OCI-LY7 (cell line): ENCODE measurements around the gene CFAP161. TPM values are rescaled to one million over a fixed set of nuclear protein-coding genes. Genes with fewer than 3 reads are reported as not detected.

Experiments used
- BruUV-seq: library from RNA; stranded (reverse); fragments of 400-500 nt; replicated peaks from 2 replicates; lab custom pipeline; 2021; lab: Mats Ljungman, UMichigan
- CTCF ChIA-PET: fragments of 300-600 bp; sonication (Branson Sonifier 250); formaldehyde crosslinking; loops from one replicate; lab custom pipeline; 2022; ENCODE audit warnings: antibody characterized with exemption; ENCODE audit not compliant: unreplicated experiment; lab: Charles Lee
- POLR2A ChIA-PET: fragments of 300-600 bp; sonication (Branson Sonifier 250); formaldehyde crosslinking; loops from one replicate; lab custom pipeline; 2022; ENCODE audit warnings: antibody characterized with exemption; lab: Charles Lee
- DNase-seq: peaks from one replicate; pipeline ENCODE4 v3.0.0-alpha.2; 2015; ENCODE audit warnings: low spot score
- H2AFZ ChIP-seq: fragments of 200-600 bp; sonication (generic), shearing (Covaris generic); 2 replicates; pipeline ENCODE4 v1.6.1; 2014; ENCODE audit warnings: mild to moderate bottlenecking, antibody characterized with exemption, low read length, moderate library complexity
- H3K27ac ChIP-seq: fragments of 200-600 bp; sonication (generic); 2 replicates; pipeline ENCODE4 v1.5.1; 2014; ENCODE audit warnings: mixed run types, low read depth, mild to moderate bottlenecking, moderate library complexity, low read length, inconsistent platforms; ENCODE audit not compliant: poor library complexity, severe bottlenecking
- H3K36me3 ChIP-seq: fragments of 200-600 bp; sonication (generic); 2 replicates; pipeline ENCODE4 v1.6.1; 2014; ENCODE audit warnings: mild to moderate bottlenecking, antibody characterized with exemption, low read length, moderate library complexity, mixed read lengths; ENCODE audit not compliant: insufficient read depth
- H3K4me1 ChIP-seq: fragments of 200-600 bp; sonication (generic); 2 replicates; pipeline ENCODE4 v1.5.1; 2014; ENCODE audit warnings: mild to moderate bottlenecking, low read length; ENCODE audit not compliant: insufficient read depth, poor library complexity, severe bottlenecking
- H3K4me2 ChIP-seq: fragments of 200-600 bp; sonication (generic); 2 replicates; pipeline ENCODE4 v1.6.1; 2014; ENCODE audit warnings: mild to moderate bottlenecking, low read length
- H3K4me3 ChIP-seq: fragments of 200-600 bp; sonication (generic); 2 replicates; pipeline ENCODE4 v1.5.1; 2014; ENCODE audit warnings: mild to moderate bottlenecking, low read depth, low read length; ENCODE audit not compliant: poor library complexity, severe bottlenecking
- H3K79me2 ChIP-seq: fragments of 200-600 bp; sonication (generic); 2 replicates; pipeline ENCODE4 v1.6.1; 2016; ENCODE audit warnings: low read depth, mild to moderate bottlenecking, low read length, moderate library complexity, mixed read lengths; ENCODE audit not compliant: insufficient read depth
- H3K9me2 ChIP-seq: fragments of 200-600 bp; sonication (generic); 2 replicates; pipeline ENCODE4 v1.6.1; 2016; ENCODE audit warnings: mild to moderate bottlenecking, low read length, mixed read lengths; ENCODE audit not compliant: insufficient read depth
- H3K9me3 ChIP-seq: fragments of 200-600 bp; sonication (generic); 2 replicates; pipeline ENCODE4 v1.6.1; 2014; ENCODE audit warnings: mild to moderate bottlenecking, mixed run types, low read length, mixed read lengths
- H4K20me1 ChIP-seq: fragments of 200-600 bp; sonication (generic); 2 replicates; pipeline ENCODE4 v1.6.1; 2014; ENCODE audit warnings: mild to moderate bottlenecking, antibody characterized with exemption, low read length, moderate library complexity, mixed read lengths; ENCODE audit not compliant: insufficient read depth
- EZH2phosphoT487 ChIP-seq: fragments of 200-600 bp; sonication (generic); IDR thresholded peaks from 2 replicates; pipeline ENCODE4 v1.6.1; 2018; ENCODE audit warnings: low read depth, borderline replicate concordance, mild to moderate bottlenecking, mixed run types, antibody characterized with exemption, low read length, moderate library complexity, mixed read lengths
- intact Hi-C: fragments of 100-400 bp; cut with micrococcal nuclease; formaldehyde crosslinking; loops from one replicate; pipeline ENCODE4 v1.10.0; 2022; ENCODE audit not compliant: unreplicated experiment
- total RNA-seq, 2 experiments: library from RNA; depleted of rRNA in 1 of 2; stranded (reverse); fragments of >200 nt in 1 of 2; shearing (Covaris generic) in 1 of 2; gene quantifications; 2 replicates each; pipeline ENCODE4 v1.2.3, GENCODE V29; 2014 to 2022
- TF ChIP-seq, protein P1 (sequence below): fragments of 200-600 bp; sonication (generic); conservative IDR thresholded peaks from 2 replicates; pipeline ENCODE4 v1.5.1; 2014; ENCODE audit warnings: mild to moderate bottlenecking, antibody characterized with exemption, low read length, moderate library complexity, mixed read lengths

Gene CFAP161
- total RNA-seq, 2 experiments from 2014 or later: not detected

DNA sequence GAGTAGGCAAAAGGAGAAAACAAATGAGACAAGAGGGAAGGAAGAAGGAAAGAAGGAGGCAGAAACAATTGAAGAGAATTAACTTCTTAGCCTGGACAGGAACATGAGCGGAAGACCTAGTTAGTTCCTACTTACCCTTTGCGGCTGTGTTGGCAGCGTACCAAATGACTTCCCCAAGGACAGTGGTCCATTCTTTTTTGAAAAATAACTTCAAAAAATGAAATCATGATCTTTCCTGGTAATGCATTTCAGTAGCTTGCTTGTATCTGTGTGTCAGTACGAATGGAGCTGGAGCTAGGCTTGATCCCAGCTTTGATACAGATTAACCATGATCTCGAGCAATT is 41.5 kb upstream of the CFAP161 start:
- Histone ChIP-seq H3K36me3 (no peaks in the 10 kb centered on the region), H3K9me2 (no peaks in the 10 kb centered on the region), H3K4me3 (no peak overlapping the region), H4K20me1 (no peaks in the 10 kb centered on the region), H2AFZ (no peak overlapping the region), H3K4me1 (no peaks in the 10 kb centered on the region), H3K4me2 (no peak overlapping the region), H3K9me3 (no peaks in the 10 kb centered on the region), H3K79me2 (no peaks in the 10 kb centered on the region), H3K27ac (no peak overlapping the region)
- BruUV-seq: no TSS peak
- ChIA-PET CTCF (no interaction called here), POLR2A (interaction anchor here (0.9 kb wide), 1 partner anchor 67 kb away, joined by 4 read pairs; no protein-coding TSS in a partner anchor)
- intact Hi-C loops: no loop called here
- TF ChIP-seq, protein P1, sequence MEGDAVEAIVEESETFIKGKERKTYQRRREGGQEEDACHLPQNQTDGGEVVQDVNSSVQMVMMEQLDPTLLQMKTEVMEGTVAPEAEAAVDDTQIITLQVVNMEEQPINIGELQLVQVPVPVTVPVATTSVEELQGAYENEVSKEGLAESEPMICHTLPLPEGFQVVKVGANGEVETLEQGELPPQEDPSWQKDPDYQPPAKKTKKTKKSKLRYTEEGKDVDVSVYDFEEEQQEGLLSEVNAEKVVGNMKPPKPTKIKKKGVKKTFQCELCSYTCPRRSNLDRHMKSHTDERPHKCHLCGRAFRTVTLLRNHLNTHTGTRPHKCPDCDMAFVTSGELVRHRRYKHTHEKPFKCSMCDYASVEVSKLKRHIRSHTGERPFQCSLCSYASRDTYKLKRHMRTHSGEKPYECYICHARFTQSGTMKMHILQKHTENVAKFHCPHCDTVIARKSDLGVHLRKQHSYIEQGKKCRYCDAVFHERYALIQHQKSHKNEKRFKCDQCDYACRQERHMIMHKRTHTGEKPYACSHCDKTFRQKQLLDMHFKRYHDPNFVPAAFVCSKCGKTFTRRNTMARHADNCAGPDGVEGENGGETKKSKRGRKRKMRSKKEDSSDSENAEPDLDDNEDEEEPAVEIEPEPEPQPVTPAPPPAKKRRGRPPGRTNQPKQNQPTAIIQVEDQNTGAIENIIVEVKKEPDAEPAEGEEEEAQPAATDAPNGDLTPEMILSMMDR: no peak
- TF ChIP-seq EZH2phosphoT487: no peak
- DNase-seq: no peak

DNA sequence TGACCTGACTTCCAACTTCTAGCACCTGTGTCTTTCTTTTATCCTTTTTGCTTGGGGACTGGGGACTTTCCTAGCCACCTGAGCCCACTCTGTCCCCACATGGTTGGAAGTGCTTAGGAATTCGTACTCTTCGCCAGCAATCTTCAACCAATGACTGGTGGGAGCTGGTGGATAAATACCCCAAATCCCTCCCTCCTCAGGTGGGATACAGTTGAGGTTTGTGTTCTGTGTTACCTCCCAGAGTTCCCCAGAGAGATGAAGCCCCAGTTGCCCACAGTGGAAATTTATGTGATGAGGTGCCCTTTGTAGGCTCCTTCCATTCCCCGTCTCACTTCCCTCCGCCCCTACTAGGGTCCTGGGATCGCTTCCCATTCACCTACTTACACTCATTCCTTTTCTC is 40.1 kb upstream of the CFAP161 start:
- H3K27ac ChIP-seq: no peak overlapping the region
- POLR2A ChIA-PET: no interaction called here

DNA sequence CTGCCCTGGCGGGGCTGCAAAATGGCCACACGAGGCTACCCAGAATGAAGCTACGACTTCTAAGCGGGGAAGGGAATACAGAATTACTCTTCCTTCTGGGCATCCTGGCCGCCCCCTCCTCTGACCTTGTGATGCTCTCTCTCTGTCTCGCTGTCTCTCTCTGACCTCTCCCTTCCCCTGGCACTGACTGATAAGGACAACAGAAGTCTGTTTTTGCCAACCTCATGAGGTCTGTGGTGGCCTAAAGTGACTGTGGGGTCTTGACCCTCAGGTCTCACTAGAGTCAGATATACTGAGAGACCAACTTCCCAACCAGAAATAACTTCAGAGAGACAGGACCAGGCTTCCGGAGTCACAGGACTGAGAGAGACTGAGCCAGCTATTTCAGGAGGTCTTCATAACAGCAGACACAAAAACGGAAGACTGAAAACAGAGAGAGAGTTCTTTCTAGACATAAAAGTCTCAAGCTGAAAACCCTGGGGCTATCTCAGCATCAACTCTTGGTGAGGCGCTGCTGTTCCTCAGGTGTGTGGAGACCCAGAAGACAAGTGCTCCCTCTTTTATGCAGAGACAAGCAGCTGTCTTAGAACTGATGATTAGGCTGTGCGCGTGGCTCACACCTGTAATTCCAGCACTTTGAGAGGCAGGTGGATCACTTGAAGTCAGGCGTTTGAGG is 38.2 kb upstream of the CFAP161 start:
- H3K4me1 ChIP-seq: no peaks in the 10 kb centered on the region
- no TSS peak for BruUV-seq
- no peak overlapping the region for H3K27ac ChIP-seq
- H2AFZ ChIP-seq: no peak overlapping the region
- no peak overlapping the region for H3K4me2 ChIP-seq
- no peaks in the 10 kb centered on the region for H3K9me3 ChIP-seq
- no peaks in the 10 kb centered on the region for H3K79me2 ChIP-seq
- H3K36me3 ChIP-seq: no peaks in the 10 kb centered on the region
- H3K9me2 ChIP-seq: no peaks in the 10 kb centered on the region
- intact Hi-C loops: no loop called here
- POLR2A ChIA-PET: no interaction called here
- DNase-seq: no peak
- TF ChIP-seq, protein P1: no peak
- no peak for TF ChIP-seq EZH2phosphoT487
- no peak overlapping the region for H3K4me3 ChIP-seq
- CTCF ChIA-PET: no interaction called here
- H4K20me1 ChIP-seq: no peaks in the 10 kb centered on the region

More for the DNA sequence above, 40.1 kb upstream of the CFAP161 start:
- H3K4me3 ChIP-seq: no peak overlapping the region
- no peaks in the 10 kb centered on the region for H3K4me1 ChIP-seq
- H4K20me1 ChIP-seq: no peaks in the 10 kb centered on the region
- H3K9me2 ChIP-seq: no peaks in the 10 kb centered on the region
- no TSS peak for BruUV-seq
- no peaks in the 10 kb centered on the region for H3K36me3 ChIP-seq
- DNase-seq: no peak
- no peak overlapping the region for H2AFZ ChIP-seq
- CTCF ChIA-PET: no interaction called here
- intact Hi-C loops: no loop called here
- TF ChIP-seq EZH2phosphoT487: no peak
- TF ChIP-seq, protein P1: no peak
- H3K9me3 ChIP-seq: no peaks in the 10 kb centered on the region
- H3K79me2 ChIP-seq: no peaks in the 10 kb centered on the region
- H3K4me2 ChIP-seq: no peak overlapping the region
